HG03135 (cell line): ENCODE data around the gene SLC25A48.

Source experiments
- ATAC-seq: cut with Tn5 transposase; IDR thresholded peaks from one replicate; pipeline ENCODE4 v1.9.1; 2021; ENCODE audit warnings: mild to moderate bottlenecking, moderate library complexity; ENCODE audit not compliant: unreplicated experiment

The SLC25A48 gene

DNA sequence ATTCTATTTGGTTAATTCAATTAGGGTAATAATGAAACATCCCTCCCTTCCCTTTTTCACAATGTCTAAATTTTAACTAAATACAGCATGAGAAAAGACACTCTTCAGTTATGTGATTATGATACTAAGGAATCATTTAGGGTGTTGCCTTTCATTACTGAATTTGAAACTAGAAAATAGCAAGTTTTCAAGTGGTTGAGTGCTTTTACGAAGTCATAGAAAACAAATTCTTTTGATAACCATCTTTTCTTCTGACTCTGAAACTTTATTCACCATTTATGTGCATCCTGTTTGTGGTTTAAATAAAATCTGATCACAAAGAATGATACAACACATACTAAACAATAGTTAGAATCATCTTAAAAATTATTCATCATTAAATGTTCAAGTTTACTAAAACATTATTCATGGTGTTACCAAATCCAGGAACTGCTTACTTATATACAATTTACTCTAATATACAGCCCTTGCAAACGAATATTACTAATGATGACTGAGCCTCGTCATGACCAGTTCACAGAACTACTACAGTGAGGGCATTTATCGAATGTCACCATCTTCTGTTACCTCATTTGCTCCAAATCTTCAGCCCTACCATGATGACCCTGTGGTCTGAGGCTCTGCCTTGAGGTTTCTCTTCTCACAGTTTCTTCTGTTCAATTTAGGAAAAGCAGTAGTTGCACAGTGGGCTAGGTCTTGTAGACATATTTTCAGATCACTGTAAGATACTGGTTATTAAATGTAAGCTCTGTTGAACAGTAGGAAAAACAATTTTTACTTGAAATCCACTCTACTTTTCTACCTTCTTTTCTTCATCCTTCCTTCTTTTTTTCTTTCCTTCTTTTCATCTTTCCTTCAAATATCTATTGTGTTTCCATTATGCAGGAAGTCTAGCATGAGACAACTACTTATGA, 79.5 kb downstream of the SLC25A48 start:
- ATAC-seq, result no peak

GRCh38 chr5:135915466-135916001, 81.1 kb downstream of the SLC25A48 start:
- no peak for ATAC-seq

DNA sequence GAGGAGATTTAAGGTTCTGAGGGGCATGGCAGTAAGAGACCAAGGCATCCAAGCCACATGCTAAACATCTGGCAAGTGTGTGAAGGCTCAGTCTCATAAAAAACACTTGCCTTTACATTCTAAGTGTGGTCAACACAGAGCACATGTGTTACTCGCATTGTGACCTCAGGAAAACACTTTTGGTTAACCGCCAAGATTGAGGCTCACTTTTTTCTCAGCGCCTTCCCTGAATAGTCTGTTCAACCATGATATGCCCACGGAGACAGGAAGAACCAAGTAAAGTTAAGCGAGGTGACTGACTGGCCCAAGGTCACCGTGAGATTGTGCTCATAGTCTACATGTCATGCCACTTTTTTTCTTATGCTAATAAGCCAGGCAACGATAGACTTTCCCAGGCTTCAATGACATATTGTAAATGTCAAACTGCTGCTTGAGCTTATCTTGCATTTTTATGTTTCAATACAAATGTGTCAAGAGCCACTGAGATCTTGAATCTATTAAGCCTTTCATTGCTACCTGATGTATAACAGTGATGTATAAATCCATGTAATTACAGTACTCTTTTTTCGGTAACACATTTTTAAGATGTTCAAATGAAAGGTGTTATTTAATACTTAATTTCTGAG, 82.3 kb downstream of the SLC25A48 start:
- ATAC-seq, result no peak

- no peak for ATAC-seq
Measured at GRCh38 chr5:135920199-135920598, 85.7 kb downstream of the SLC25A48 start.

- no peak for ATAC-seq
Measured at GRCh38 chr5:135921388-135921787, 86.9 kb downstream of the SLC25A48 start.

DNA sequence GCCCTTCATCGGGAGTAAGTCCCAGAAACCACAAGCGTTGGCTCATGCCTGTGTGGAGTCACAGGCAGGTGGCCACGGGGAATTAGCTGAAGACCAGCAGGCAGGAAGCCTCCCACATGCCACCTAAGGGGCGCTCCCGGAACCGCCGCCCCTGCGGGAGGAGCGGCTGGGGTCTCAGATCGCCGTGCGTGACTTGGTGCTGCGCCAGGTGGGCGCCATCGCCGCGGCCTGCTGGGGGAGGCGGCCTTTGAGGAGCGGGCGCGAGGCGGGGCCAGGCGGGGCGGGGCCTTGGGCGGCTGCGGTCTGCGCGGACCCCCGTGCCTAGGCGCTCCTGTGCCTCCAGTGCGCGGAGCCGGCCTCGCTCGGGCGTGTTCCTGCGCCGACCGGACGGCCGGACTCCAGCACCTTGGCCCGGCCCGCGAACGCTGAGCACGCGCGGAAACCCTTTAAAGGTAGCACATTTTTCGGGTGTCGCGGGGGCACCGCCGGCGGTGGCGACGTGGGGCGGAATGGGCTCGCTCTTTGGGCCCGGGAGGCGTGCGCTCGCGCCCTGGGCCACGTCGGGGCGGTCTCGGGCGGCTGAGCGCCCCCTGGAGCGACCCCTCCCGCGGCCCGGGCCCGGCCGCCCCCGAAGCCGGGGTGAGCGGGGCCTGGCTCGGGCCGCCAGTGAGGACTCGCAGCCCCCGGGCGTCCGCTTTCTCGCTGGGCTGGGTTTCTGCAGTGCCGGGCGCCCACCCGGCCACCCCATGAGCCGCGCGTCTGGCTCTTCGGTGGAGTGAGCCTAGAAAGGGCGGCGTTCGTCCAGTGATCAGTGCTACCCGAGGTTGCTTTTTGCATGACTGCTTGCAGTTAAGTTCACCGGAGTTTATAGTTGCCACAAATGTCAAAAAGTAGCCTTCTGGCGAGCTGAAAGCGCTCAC, 95.8 kb downstream of the SLC25A48 start:
- no peak for ATAC-seq

- ATAC-seq, result no peak
Measured at GRCh38 chr5:135930949-135931295, 96.5 kb downstream of the SLC25A48 start.

DNA sequence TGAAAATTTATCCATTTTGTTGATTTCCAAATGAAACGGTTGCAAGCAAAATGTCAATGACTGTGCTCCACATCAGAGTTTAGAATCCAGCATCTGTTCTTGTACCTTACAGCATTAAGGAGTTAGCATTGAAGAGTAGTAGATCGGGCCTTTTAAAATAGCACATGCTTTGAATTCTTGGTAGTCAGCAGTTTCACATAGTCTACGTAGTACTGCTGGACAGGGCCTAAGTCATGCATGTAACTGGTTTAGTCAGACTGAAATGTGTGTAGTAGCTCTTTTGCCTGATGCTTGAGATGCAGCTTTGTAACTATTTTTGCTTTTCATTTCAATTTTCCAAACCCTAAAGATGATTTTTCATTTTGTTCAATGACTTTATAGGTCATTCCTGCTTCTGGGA, 100.5 kb downstream of the SLC25A48 start:
- ATAC-seq, result no peak

DNA sequence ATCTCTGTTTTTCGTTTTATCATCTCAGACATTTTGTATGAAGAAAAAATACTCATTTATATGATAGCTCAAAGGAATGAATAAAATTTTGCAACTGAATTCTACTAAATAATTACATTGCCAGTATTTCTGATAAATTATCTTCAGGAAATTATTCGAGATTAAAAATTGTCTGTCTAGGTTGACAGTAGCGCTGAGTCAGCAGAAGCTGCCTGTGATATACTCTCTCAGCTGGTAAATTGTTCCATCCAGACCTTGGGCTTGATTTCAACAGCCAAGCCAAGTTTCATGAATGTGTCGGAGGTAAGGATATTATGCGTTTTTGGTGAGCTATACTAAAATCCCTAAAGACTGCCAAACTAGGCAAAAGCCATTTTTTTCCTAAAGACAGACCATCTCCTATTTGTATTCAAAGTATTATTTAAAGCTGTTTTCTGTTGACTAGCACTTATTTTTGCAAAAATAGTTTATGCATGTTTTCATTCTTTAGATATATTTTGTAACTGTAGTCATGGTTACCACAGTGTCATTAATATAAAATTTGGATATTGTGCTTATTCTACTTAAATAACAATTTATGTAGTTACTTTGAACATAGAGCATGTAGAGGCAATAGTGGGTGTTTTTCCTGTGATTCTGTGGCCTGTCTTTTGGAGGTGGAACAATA, 102.9 kb downstream of the SLC25A48 start:
- ATAC-seq, result no peak
